Panc1 (cell line): ENCODE data around the gene RPL7A.

Experiments
- POLR2AphosphoS5 ChIP-seq: IDR thresholded peaks from 2 replicates; pipeline ENCODE4 v1.6.1; 2012; ENCODE audit warnings: mild to moderate bottlenecking, low read depth, low read length, moderate library complexity
- SIN3A ChIP-seq: IDR thresholded peaks from 2 replicates; pipeline ENCODE4 v1.6.1; 2012; ENCODE audit warnings: low read depth, mild to moderate bottlenecking, low read length, moderate library complexity, borderline replicate concordance; ENCODE audit not compliant: insufficient read depth
- TCF7L2 ChIP-seq: IDR thresholded peaks from 2 replicates; pipeline ENCODE4 v1.6.1; 2011; ENCODE audit warnings: mild to moderate bottlenecking, low read depth, low read length, inconsistent platforms
- TF ChIP-seq, protein P1 (sequence below): fragments of 450-650 bp; IDR thresholded peaks from 2 replicates; pipeline ENCODE4 v1.5.1; 2017; ENCODE audit warnings: mild to moderate bottlenecking
- TF ChIP-seq, protein P2 (sequence below), 2 experiments: IDR thresholded peaks; 2 replicates each; pipeline ENCODE4 v1.6.1; 2011 to 2012; ENCODE audit warnings: low read depth in 2 of 2, control low read depth in 1 of 2, low read length in 1 of 2, mild to moderate bottlenecking in 1 of 2, moderate library complexity in 1 of 2; ENCODE audit not compliant: insufficient read depth in 1 of 2

DNA sequence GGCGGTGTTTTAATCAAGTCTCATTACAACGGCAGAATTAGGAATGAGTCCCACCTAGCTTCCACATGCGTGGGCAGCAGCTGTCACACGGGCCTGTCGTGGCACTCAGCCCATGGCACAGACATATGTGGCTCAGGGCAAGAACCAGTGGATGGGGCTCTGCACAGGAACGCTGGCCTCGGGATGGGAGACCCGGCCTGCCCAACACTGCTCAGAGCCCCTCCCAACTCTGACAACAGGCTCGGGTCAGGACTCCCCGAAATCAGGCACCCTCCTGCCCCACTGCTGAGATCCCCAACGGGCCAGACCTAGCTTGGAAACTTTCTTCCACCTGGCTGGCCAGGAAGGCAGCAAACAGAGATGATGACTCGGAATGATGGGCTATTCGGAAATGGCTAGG lies 7.1 kb upstream of the RPL7A start:
- TF ChIP-seq, protein P1, sequence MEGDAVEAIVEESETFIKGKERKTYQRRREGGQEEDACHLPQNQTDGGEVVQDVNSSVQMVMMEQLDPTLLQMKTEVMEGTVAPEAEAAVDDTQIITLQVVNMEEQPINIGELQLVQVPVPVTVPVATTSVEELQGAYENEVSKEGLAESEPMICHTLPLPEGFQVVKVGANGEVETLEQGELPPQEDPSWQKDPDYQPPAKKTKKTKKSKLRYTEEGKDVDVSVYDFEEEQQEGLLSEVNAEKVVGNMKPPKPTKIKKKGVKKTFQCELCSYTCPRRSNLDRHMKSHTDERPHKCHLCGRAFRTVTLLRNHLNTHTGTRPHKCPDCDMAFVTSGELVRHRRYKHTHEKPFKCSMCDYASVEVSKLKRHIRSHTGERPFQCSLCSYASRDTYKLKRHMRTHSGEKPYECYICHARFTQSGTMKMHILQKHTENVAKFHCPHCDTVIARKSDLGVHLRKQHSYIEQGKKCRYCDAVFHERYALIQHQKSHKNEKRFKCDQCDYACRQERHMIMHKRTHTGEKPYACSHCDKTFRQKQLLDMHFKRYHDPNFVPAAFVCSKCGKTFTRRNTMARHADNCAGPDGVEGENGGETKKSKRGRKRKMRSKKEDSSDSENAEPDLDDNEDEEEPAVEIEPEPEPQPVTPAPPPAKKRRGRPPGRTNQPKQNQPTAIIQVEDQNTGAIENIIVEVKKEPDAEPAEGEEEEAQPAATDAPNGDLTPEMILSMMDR, result no peak
- TF ChIP-seq SIN3A (no peak), POLR2AphosphoS5 (no peak), TCF7L2 (no peak)
- TF ChIP-seq, protein P2, sequence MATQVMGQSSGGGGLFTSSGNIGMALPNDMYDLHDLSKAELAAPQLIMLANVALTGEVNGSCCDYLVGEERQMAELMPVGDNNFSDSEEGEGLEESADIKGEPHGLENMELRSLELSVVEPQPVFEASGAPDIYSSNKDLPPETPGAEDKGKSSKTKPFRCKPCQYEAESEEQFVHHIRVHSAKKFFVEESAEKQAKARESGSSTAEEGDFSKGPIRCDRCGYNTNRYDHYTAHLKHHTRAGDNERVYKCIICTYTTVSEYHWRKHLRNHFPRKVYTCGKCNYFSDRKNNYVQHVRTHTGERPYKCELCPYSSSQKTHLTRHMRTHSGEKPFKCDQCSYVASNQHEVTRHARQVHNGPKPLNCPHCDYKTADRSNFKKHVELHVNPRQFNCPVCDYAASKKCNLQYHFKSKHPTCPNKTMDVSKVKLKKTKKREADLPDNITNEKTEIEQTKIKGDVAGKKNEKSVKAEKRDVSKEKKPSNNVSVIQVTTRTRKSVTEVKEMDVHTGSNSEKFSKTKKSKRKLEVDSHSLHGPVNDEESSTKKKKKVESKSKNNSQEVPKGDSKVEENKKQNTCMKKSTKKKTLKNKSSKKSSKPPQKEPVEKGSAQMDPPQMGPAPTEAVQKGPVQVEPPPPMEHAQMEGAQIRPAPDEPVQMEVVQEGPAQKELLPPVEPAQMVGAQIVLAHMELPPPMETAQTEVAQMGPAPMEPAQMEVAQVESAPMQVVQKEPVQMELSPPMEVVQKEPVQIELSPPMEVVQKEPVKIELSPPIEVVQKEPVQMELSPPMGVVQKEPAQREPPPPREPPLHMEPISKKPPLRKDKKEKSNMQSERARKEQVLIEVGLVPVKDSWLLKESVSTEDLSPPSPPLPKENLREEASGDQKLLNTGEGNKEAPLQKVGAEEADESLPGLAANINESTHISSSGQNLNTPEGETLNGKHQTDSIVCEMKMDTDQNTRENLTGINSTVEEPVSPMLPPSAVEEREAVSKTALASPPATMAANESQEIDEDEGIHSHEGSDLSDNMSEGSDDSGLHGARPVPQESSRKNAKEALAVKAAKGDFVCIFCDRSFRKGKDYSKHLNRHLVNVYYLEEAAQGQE (IDR thresholded peaks at IDR 0.05; ENCODE audit: insufficient read depth in 1 of 2, low read depth in 2 of 2, low read length in 1 of 2), result no peak
